HPDE6-E6E7 (cell line): Measurements from ENCODE around the gene CCDC88A.
"Not testable (repeated sequence)": the region's sequence is repeated elsewhere in the genome, so short reads cannot be mapped to it uniquely, and the experiment has no call there.

Source experiments
- DNase-seq: peaks from one replicate; pipeline ENCODE4 v3.0.0; 2011; ENCODE audit warnings: missing footprints; ENCODE audit errors: extremely low spot score

CCDC88A gene

GRCh38 chr2:55391615-55392242, 27.9 kb downstream of the CCDC88A start:
- no peak for DNase-seq

DNA sequence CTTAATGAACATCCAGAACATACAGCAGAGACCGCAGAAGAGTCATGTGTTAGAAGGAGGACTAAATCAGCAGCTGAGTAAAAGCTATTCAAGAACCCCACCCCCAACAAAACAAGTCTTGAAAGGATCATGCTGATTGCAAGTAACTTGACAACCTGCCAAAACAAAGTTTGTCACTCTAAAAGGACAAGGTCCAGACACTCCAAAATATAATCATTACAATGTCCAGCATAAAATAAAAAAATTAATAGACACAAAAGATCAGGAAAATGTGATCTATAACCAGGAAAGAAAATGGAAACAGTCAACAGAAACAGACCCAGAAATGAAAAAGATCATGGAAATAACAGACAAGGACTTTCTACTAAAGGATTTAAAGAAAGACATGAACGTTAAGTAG, 28.5 kb downstream of the CCDC88A start:
- no peak for DNase-seq

GRCh38 chr2:55385516-55385915, 34.1 kb downstream of the CCDC88A start:
- DNase-seq = not testable (repeated sequence)

DNA sequence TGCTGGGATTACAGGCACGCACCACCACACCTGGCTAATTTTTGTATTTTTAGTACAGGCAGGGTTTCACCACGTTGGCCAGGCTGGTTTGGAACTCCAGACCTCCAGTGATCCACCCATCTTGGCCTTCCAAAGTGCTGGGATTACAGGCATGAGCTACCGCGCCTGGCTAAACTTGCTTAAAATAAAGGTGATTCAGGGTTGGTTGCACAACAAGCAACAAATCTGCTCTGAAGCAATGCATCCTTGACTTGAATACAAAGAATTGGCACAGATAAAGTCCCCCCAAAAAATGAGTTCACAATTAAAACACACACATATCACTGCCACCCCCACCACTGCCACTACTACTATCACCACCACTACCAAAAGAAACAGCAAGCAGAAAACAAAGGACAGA, 34.9 kb downstream of the CCDC88A start:
- DNase-seq = no peak

DNA sequence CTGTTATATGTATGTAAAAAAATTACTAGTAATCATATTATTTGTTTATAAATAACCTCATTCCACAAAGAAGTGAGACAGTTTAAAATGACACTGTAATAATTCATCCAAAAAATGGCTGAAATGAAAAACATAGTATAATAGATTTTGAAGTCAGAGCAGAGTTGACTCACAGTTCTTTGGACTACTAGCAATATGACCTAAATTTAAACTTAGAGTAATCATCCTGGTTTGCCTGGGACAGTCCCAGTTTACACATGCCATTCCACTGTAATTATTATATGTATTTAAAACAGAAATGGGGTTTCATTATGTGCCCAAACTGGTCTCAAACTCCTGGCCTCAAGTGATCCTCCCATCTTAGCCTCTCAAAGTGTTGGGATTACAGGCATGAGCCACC, 48.3 kb downstream of the CCDC88A start:
- no peak for DNase-seq

DNA sequence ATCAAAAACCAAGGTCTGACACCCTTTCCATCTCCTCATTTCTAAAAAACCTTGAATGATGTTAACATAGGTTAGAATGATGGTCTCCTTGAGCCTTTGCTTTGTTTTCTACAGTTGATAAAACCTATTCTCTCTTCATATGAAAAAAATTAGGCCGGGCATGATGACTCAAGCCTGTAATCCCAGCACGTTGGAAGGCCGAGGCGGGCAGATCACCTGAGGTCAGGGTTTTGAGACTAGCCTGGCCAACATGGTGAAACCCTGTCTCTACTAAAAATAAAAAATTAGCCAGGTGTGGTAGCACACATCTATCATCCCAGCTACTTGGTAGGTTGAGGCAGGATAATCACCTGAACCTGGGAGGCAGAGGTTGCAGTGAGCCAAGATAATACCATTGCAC, 49.4 kb downstream of the CCDC88A start:
- DNase-seq = no peak

DNA sequence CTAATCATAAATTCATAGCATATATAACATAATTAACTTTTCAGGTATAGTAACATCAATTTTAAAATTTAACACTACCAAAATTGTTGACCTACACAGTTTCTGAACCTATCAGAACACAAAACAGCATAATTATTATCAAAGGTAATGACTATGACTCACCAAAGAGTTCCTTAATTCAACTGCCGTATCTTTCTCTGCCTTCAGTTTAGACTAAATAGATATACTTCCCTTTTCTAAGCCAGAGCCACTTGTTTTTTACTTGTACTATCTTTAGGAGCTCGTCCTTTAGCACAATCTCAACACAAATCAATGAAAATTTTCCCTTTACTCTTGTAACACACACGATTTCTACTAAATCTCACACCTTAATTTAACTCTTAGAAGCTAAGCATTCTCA, 54.4 kb downstream of the CCDC88A start:
- DNase-seq = no peak

DNA sequence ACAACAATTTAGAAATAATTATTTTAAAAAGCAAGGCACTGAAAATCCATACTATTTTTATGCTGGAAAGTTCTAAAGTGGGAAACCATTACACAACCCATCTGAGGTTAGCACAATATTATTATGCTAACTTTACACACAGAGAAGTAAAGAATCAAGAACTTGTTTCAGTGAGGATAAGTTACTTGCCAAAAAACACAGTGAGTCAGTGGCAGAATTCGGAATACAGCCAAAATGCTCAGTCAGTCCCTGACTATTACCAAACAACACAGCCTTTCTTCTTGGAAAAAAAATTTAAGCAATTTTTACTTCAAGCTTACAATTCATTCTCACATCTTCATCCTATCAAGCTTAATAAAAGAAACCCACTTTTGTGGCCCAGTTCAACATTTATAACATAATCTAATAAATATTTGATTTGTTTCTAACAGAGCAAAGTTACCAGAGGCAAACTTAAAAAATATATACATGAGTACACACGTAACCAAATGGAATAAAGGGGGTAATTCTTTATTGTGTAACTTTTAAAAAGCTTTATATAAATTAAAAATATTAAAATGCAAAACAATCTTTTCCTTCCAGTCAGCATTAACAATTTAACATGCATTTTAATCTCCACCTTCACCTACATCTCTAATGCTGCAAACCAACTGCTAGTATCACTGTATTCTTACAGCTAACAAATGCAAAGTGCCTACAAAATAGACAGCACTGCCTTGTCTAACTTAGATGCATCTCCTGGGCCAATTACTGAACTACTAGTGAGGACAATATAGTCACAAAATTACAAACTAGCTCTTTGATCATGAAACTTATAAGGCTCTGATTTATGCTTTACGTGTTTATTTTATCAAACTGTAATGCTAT, 55.2 kb downstream of the CCDC88A start:
- DNase-seq = peak; percentile 2

DNA sequence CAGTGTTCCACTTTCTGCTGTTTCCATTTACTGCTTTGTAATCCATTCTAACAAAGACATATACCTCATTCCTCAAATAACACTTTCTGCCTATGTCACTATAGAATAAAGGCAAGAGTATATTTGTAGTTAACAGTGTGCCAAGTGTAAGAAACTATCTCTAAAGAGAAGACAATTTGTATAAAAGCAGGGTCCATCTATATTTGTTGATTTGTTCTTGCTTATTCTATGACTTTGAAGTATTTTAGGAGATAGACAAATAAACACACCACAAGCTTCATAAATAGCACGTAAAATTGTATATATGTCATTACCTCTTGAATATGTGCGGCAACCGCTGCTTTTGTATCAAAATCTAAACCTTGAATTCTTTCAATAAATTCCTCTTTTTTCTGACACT, 56.0 kb downstream of the CCDC88A start:
- no peak for DNase-seq

DNA sequence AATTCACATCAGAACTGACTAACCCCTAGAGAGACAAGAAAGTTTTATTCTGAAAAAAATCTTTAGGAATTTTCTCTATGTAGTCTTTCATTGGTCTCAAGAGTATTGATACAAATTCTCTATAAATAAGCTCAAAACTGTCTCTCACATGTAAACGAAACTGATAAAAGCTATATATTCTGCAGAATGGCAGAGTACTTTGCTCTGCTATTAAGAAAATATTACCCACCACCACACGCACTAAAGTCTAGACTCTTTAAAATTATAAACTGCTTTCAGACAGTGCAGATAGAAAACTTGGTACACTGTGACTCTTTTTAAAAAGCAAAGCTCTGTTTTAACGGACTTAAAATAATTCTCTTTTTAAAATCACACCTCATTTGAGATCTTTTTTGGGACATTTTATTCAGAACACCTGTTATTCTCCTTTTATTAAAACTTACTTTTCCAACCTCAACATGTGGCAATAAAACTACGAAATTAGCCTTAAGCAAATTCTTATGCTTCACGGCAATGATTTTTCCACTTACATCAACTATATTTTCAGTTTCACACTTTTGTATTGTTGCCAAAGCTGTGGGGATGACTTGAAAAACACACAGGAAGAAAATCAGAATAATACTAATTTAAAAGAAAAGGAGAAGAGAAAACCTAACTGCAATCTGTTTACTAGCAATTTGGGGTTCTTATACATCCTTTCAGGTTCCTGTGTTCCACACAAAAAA, 58.0 kb downstream of the CCDC88A start:
- no peak for DNase-seq

GRCh38 chr2:55358451-55358850, 61.2 kb downstream of the CCDC88A start:
- DNase-seq = no peak

- DNase-seq = no peak
Observed at GRCh38 chr2:55357927-55358326, 61.7 kb downstream of the CCDC88A start.

GRCh38 chr2:55357164-55357563, 62.5 kb downstream of the CCDC88A start:
- DNase-seq = no peak

- not testable (repeated sequence) for DNase-seq
Observed at GRCh38 chr2:55356136-55356535, 63.5 kb downstream of the CCDC88A start.

- DNase-seq = no peak
Observed at GRCh38 chr2:55355451-55355850, 64.2 kb downstream of the CCDC88A start.

DNA sequence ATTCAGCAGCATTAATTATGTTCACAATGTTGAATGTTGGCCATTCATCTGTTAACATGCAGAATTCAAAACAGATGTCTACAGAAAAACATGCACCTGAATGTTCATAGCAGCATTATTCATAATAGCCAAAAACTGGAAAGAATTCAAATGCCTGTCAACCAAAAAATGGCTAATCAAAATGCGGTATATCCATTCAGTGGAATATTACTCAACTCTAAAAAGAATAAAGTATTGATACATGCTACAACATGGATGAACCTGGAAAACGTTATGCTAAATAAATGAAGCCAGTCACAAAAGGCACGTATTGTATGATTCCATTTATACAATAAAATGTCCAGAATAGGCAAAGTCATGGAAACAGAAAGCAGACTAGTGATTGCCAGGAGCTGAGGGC, 68.0 kb downstream of the CCDC88A start:
- no peak for DNase-seq

GRCh38 chr2:55345064-55345463, 74.6 kb downstream of the CCDC88A start:
- no peak for DNase-seq

DNA sequence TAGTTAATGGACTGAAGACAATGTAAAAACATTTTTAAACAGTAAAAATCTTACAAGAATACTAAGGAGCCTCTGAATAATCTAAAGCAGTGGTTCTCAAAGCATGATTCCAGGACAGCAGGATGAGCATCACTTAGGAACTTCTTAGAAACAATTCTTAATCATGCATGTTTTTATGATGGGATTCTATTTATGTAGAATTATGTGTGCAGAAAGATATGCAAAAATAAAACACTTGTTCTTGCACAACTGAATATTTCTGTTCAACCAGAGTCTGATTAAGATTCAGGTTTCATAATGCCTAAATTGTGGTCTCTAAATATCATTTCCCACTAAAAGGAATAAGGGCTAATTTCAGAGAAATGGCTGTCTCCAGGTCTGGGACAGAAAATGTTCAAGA, 81.4 kb downstream of the CCDC88A start:
- no peak for DNase-seq

- DNase-seq = no peak
Observed at GRCh38 chr2:55334728-55335127, 84.9 kb downstream of the CCDC88A start.

- DNase-seq = no peak
Observed at GRCh38 chr2:55330541-55331297, 88.9 kb downstream of the CCDC88A start.

GRCh38 chr2:55327470-55328230, 92.0 kb downstream of the CCDC88A start:
- DNase-seq = no peak
